Mammary microvascular endothelial cell (primary cell): Measurements from ENCODE around the gene RUNX3. TPM values are rescaled to one million over a fixed set of nuclear protein-coding genes. Genes with fewer than 3 reads are reported as not detected.

Experiments
- total RNA-seq: library from RNA; depleted of rRNA; stranded (reverse); fragments of >200 nt; gene quantifications from 2 replicates; pipeline ENCODE4 v1.2.3, GENCODE V29; 2015

The RUNX3 gene
- not detected in 2 replicates for total RNA-seq

DNA sequence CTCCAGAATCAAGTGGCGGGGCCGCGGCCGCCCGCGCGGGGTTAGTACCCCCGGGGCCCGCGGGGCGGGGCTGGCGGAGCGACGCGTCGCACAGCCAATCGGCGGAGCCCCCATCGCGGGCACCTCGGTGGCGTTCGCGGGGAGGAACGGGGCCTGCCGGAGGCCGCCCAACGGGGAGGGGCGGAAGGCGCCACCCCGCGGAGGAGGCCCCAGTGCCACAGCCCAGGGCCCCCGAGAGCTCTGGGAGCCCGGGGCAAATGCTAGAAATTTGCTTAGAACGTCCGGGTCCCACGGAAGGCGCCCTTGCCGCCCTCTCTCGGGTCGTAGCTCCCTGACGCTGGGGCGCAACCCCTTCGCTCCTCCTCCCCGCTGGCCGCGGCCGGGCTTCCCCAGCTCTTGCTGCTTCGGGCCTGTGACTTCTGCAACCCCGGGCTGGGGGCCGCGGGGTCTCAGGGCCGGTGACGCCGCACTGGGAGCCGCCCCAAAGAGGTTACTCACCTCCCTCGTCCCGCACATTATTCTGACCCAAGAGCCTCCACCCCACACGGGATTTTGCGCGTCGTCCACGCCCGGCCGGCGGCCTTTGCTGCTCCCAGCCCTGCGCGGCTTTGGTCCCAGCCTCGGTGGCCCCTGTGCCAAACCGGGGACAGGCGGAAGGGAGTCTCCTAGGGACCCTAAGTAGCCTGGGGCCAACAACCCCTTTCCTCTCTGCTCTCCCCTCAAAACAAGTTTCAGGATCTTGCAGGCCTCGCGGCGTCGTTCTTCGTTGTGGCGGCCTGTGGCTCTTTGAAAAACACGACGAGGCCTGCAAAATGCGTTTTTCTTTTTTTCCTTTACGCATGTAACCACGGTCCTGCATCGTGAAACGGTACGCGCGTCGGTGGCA is at the start of gene RUNX3:
Gene RUNX3 (minus strand): TSS at position 17 of the 886 bp plus-strand sequence. CDS start 408 bp downstream, outside the sequence.

Other genes with a start within 250 kb of the RUNX3 start
- 614 and 615 TPM in 2 replicates for gene CLIC4, start 184.8 kb downstream of the RUNX3 start, total RNA-seq